ENCODE data around the gene LRP1.

The LRP1 gene

GRCh38 chr12:57112492-57113294 is 15.6 kb upstream of the LRP1 start (continued):
- TF ChIP-seq POU6F1 (CRISPR knock-in tag; IDR thresholded peaks at IDR 0.05; ENCODE audit: borderline replicate concordance, low read depth) = no peak
- TF ChIP-seq CSDC2 (CRISPR knock-in tag; IDR thresholded peaks at IDR 0.05) = no peak
- no peak for TF ChIP-seq GLIS3 (CRISPR knock-in tag; IDR thresholded peaks at IDR 0.05)
- TF ChIP-seq TSHZ2 (CRISPR knock-in tag; IDR thresholded peaks at IDR 0.05) = no peak
- TF ChIP-seq ZC3H10 (CRISPR knock-in tag; IDR thresholded peaks at IDR 0.05) = no peak
- TF ChIP-seq ZFP30 (CRISPR knock-in tag; IDR thresholded peaks at IDR 0.05) = no peak

- TF ChIP-seq ZC3H10 (CRISPR knock-in tag; IDR thresholded peaks at IDR 0.05) (no peak), PPARA (CRISPR knock-in tag; IDR thresholded peaks at IDR 0.05; ENCODE audit: borderline replicate concordance) (no peak), ZFP3 (CRISPR knock-in tag; IDR thresholded peaks at IDR 0.05) (no peak), BACH2 (CRISPR knock-in tag; IDR thresholded peaks at IDR 0.05; ENCODE audit: borderline replicate concordance) (no peak), POU6F1 (CRISPR knock-in tag; IDR thresholded peaks at IDR 0.05; ENCODE audit: borderline replicate concordance, low read depth) (no peak), ZFP30 (CRISPR knock-in tag; IDR thresholded peaks at IDR 0.05) (no peak), TCF4 (CRISPR knock-in tag; IDR thresholded peaks at IDR 0.05; ENCODE audit: borderline replicate concordance) (no peak), CREB5 (CRISPR knock-in tag; IDR thresholded peaks at IDR 0.05; ENCODE audit: low read depth) (no peak), PATZ1 (CRISPR knock-in tag; IDR thresholded peaks at IDR 0.05; ENCODE audit: borderline replicate concordance) (no peak), ZNF8 (CRISPR knock-in tag; IDR thresholded peaks at IDR 0.05) (no peak), RARB (CRISPR knock-in tag; IDR thresholded peaks at IDR 0.05) (no peak), ZNF565 (CRISPR knock-in tag; conservative IDR thresholded peaks at IDR 0.05; ENCODE audit: low read depth) (no peak), ISL1 (CRISPR knock-in tag; IDR thresholded peaks at IDR 0.05) (no peak), ARNTL (CRISPR knock-in tag; IDR thresholded peaks at IDR 0.05; ENCODE audit: borderline replicate concordance, low read depth) (no peak), TOX (CRISPR knock-in tag; IDR thresholded peaks at IDR 0.05; ENCODE audit: borderline replicate concordance) (no peak), GLIS3 (CRISPR knock-in tag; IDR thresholded peaks at IDR 0.05) (no peak), OSR1 (CRISPR knock-in tag; IDR thresholded peaks at IDR 0.05) (no peak), CSDC2 (CRISPR knock-in tag; IDR thresholded peaks at IDR 0.05) (no peak), ZNF70 (CRISPR knock-in tag; IDR thresholded peaks at IDR 0.05) (no peak), TSHZ2 (CRISPR knock-in tag; IDR thresholded peaks at IDR 0.05) (no peak)
- ATAC-seq = no peak
Measured at GRCh38 chr12:57116580-57117281, 11.6 kb upstream of the LRP1 start.
